A549 (cell line): ENCODE data around the gene CMTM7. TPM values are rescaled to one million over a fixed set of nuclear protein-coding genes. Genes with fewer than 3 reads are reported as not detected.

Source experiments
- ATAC-seq, 2 experiments: fragments of 200-7000 bp in 1 of 2; fragments of >200 bp in 1 of 2; cut with Nextera tagmentation in 1 of 2; cut with Tn5 transposase in 1 of 2; 3 replicates each; pipeline versions ENCODE4 v1.8.0 to v1.9.1; 2018 to 2020; ENCODE audit warnings: mild to moderate bottlenecking in 1 of 2, moderate library complexity in 1 of 2
- CTCF ChIA-PET: fragments of 300-600 bp; sonication (Branson Sonifier 250); formaldehyde crosslinking; extraction: SDS; loops from one replicate; lab custom pipeline; 2021; ENCODE audit warnings: antibody characterized with exemption, inconsistent platforms; lab: Yijun Ruan, JAX
- POLR2A ChIA-PET: fragments of 350-600 bp; formaldehyde crosslinking; extraction: SDS; loops from one replicate; lab custom pipeline; 2021; ENCODE audit warnings: antibody characterized with exemption, inconsistent platforms; lab: Yijun Ruan, JAX
- DNase-seq, 2 experiments: peaks; one replicate each; pipeline versions ENCODE4 v3.0.0 to v3.0.0-alpha.2; 2011 to 2016; ENCODE audit warnings: low read depth in 1 of 2, low spot score in 1 of 2
- FAIRE-seq: peaks from 2 replicates; lab custom pipeline; 2011; peaks lifted over from hg19 to GRCh38; lab: Jason Lieb, UNC
- H3K27ac ChIP-seq, 2 experiments: fragments of >200 bp; sonication (Bioruptor Twin); formaldehyde crosslinking; 3 replicates each; pipeline ENCODE4 v1.5.1; 2016 to 2017
- H3K4me1 ChIP-seq: fragments of >200 bp; sonication (Bioruptor Twin); formaldehyde crosslinking; 3 replicates; pipeline ENCODE4 v1.6.1; 2016
- H3K4me2 ChIP-seq: fragments of >200 bp; sonication (Bioruptor Twin); formaldehyde crosslinking; 3 replicates; pipeline ENCODE4 v1.6.1; 2016
- H3K4me3 ChIP-seq: fragments of >200 bp; sonication (Bioruptor Twin); formaldehyde crosslinking; 3 replicates; pipeline ENCODE4 v1.5.1; 2016
- H3K9me3 ChIP-seq: fragments of >200 bp; sonication (Bioruptor Twin); formaldehyde crosslinking; 3 replicates; pipeline ENCODE4 v1.6.1; 2016
- EHF ChIP-seq: fragments of 250-450 bp; sonication (Bioruptor Pico); IDR thresholded peaks from 2 replicates; pipeline ENCODE4 v1.5.0; 2020; ENCODE audit warnings: mild to moderate bottlenecking
- EHMT2 ChIP-seq: fragments of 200-600 bp; sonication (generic); IDR thresholded peaks from 2 replicates; pipeline ENCODE4 v1.6.1; 2016; ENCODE audit warnings: antibody characterized with exemption, low read depth, mild to moderate bottlenecking, moderate library complexity
- ESRRA ChIP-seq: fragments of 150-350 bp; IDR thresholded peaks from 2 replicates; pipeline ENCODE4 v1.6.1; 2014; ENCODE audit warnings: mild to moderate bottlenecking, low read length, borderline replicate concordance
- FOSL2 ChIP-seq, 2 experiments: fragments of 450-650 bp in 1 of 2; fragments of >200 bp in 1 of 2; sonication (Bioruptor Twin) in 1 of 2; formaldehyde crosslinking; IDR thresholded peaks; 2 replicates each; pipeline versions ENCODE4 v1.5.0 to v1.6.1; 2016 to 2020; ENCODE audit warnings: mild to moderate bottlenecking in 1 of 2, moderate library complexity in 1 of 2
- FOXS1 ChIP-seq: fragments of 250-450 bp; sonication (Bioruptor Pico); IDR thresholded peaks from 2 replicates; pipeline ENCODE4 v1.5.0; 2020; ENCODE audit warnings: mild to moderate bottlenecking, moderate library complexity
- HOXA7 ChIP-seq: fragments of 250-450 bp; sonication (Bioruptor Pico); IDR thresholded peaks from 2 replicates; pipeline ENCODE4 v1.5.0; 2020; ENCODE audit warnings: mild to moderate bottlenecking, moderate library complexity
- KDM1A ChIP-seq: fragments of 200-600 bp; sonication (generic); IDR thresholded peaks from 2 replicates; pipeline ENCODE4 v1.6.1; 2016; ENCODE audit warnings: low read depth, mild to moderate bottlenecking
- MYC ChIP-seq: IDR thresholded peaks from 2 replicates; pipeline ENCODE4 v1.6.1; 2012; ENCODE audit warnings: mild to moderate bottlenecking, inconsistent platforms, low read length, improper control_type of control experiment, borderline replicate concordance
- NPAS2 ChIP-seq: fragments of 250-450 bp; sonication (Bioruptor Pico); IDR thresholded peaks from 2 replicates; pipeline ENCODE4 v1.8.0; 2022; ENCODE audit warnings: mild to moderate bottlenecking, moderate library complexity, borderline replicate concordance
- NR3C1 ChIP-seq: fragments of >200 bp; sonication (Bioruptor Twin); formaldehyde crosslinking; IDR thresholded peaks from 3 replicates; pipeline ENCODE4 v1.6.1; 2017
- PHF8 ChIP-seq: fragments of 200-600 bp; sonication (generic); IDR thresholded peaks from 2 replicates; pipeline ENCODE4 v1.6.1; 2016; ENCODE audit warnings: low read depth, mild to moderate bottlenecking, antibody characterized with exemption, moderate library complexity, borderline replicate concordance
- RAD21 ChIP-seq, 2 experiments: fragments of >200 bp in 1 of 2; sonication (Bioruptor Twin) in 1 of 2; formaldehyde crosslinking in 1 of 2; IDR thresholded peaks in 1 of 2; conservative IDR thresholded peaks in 1 of 2; 2 replicates in 1 of 2; 3 replicates in 1 of 2; pipeline ENCODE4 v1.6.1; 2012 to 2018; ENCODE audit warnings: inconsistent platforms in 1 of 2
- RARB ChIP-seq: fragments of 250-450 bp; sonication (Bioruptor Pico); IDR thresholded peaks from 2 replicates; pipeline ENCODE4 v1.8.0; 2021; ENCODE audit warnings: mild to moderate bottlenecking, moderate library complexity
- SMC3 ChIP-seq: fragments of >200 bp; sonication (Bioruptor Twin); formaldehyde crosslinking; IDR thresholded peaks from 3 replicates; pipeline ENCODE4 v1.6.1; 2018; ENCODE audit warnings: inconsistent platforms
- TFCP2L1 ChIP-seq: fragments of 250-450 bp; sonication (Bioruptor Pico); IDR thresholded peaks from 2 replicates; pipeline ENCODE4 v1.5.0; 2021; ENCODE audit warnings: mild to moderate bottlenecking
- TP53 ChIP-seq: fragments of 250-450 bp; sonication (Bioruptor Pico); IDR thresholded peaks from 2 replicates; pipeline ENCODE4 v1.5.0; 2021; ENCODE audit warnings: mild to moderate bottlenecking, moderate library complexity
- ZSCAN20 ChIP-seq: fragments of 250-450 bp; sonication (Bioruptor Pico); IDR thresholded peaks from 2 replicates; pipeline ENCODE4 v1.8.0; 2022; ENCODE audit warnings: mild to moderate bottlenecking, moderate library complexity
- WGBS: methylation state at CpG from one replicate; pipeline ENCODE4 v1.1.6; 2017; ENCODE audit errors: missing lambda C conversion rate; 5-methylcytosine and 5-hydroxymethylcytosine counted together
- polyA plus RNA-seq, 4 experiments: library from polyadenylated mRNA; depleted of rRNA in 3 of 4; stranded (reverse); fragments of >200 nt; fragmentation: RNase III in 1 of 4; extraction: RNeasy Plus Mini Kit Qiagen cat#74134 plus additional on column Dnase treatment in 1 of 4; gene quantifications; 2 replicates in 3 of 4; 3 replicates in 1 of 4; pipeline ENCODE4 v1.2.3, GENCODE V29; 2011 to 2017
- TF ChIP-seq, protein P1 (sequence below): fragments of 450-650 bp; IDR thresholded peaks from 2 replicates; pipeline ENCODE4 v1.6.1; 2014; ENCODE audit warnings: antibody characterized with exemption
- TF ChIP-seq, protein P2 (sequence below): fragments of 150-350 bp; IDR thresholded peaks from 2 replicates; pipeline ENCODE4 v1.6.1; 2014; ENCODE audit warnings: low read depth, mild to moderate bottlenecking, low read length
- TF ChIP-seq, protein P3 (sequence below): IDR thresholded peaks from 2 replicates; pipeline ENCODE4 v1.6.1; 2012
- TF ChIP-seq, protein P4 (sequence below): fragments of >200 bp; sonication (Bioruptor Twin); formaldehyde crosslinking; IDR thresholded peaks from 3 replicates; pipeline ENCODE4 v1.5.1; 2016
- TF ChIP-seq, protein P5 (sequence below): fragments of >200 bp; sonication (Bioruptor Twin); formaldehyde crosslinking; IDR thresholded peaks from 2 replicates; pipeline ENCODE4 v1.6.1; 2016

The CMTM7 gene
- polyA plus RNA-seq, 2 of the 4 experiments (the other 2 are of a cell fraction), result 14.2 to 18.7 TPM

DNA sequence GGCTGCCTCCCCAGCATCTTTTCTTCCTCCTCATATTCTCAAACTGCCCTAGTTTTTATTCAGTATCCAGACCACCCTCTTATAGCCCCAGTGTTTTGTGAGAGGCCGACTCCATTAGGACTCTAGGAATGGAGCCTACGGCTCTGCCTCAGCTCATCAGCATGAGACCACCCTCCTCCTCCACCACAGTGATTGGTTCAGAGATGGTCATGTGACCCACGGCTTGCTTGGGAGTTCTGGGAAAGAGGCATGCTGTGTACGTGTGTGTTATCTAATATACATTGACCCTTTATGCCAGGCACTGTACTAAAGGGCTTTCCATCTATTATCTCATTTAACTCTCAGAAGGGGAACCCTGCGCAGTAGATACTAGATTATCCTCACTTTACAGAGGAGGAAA is 17.8 kb upstream of the CMTM7 start:
- H3K9me3 ChIP-seq, result no peaks in the 10 kb centered on the region
- POLR2A ChIA-PET, result no interaction called here

DNA sequence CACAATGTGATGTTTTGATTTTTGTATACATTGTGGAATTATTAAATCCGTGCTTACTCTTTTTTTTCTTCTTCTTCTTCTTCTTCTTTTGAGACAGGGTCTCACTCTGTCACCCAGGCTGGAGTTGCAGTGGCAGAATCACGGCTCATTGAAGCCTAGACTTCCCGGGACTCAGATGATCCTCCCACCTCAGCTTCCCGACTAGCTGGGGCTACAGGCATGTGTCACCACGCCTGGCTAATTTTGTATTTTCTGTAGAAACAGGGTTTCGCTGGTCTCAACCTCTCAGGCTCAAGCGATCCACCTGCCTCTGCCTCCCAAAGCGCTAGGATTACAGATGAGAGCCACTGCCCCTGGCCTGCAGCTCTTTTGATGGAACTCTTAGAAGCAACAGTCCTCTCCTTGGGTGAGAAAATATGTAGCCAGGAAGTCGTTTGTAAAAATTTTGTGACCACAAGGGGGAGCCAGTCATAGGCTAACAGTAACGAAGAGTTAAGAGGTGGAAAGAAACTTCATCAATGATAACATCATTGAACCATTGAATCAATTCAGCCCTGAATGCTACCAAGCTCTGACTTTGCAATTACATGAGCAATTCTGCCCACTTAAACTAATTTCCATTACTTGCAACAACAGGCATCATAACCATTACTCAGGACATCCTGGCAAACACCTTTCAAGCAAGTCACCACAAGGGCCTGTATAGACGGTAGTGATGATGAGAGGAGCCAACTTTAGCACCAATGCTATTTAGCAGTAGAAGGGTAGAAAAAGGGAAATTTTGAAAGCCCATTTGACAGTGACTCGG is 16.7 kb upstream of the CMTM7 start:
- FAIRE-seq (no peak), DNase-seq (peak; percentile 54 to 71), ATAC-seq (peak; percentile 85 to 94)
- Histone ChIP-seq H3K4me2 (no peak overlapping the region), H3K4me3 (no peak overlapping the region), H3K27ac (no peak overlapping the region), H3K9me3 (no peaks in the 10 kb centered on the region), H3K4me1 (no peaks in the 10 kb centered on the region)
- CTCF ChIA-PET, result interaction anchor here (0.6 to 7.5 kb wide), 37 partner anchors 10 to 298 kb away, joined by 3 to 88 read pairs (median 4); partner anchors contain the start of gene CMTM7
- 54% methylated on average over 12 of the region's 12 CpGs for WGBS
- TF ChIP-seq KDM1A (no peak), TP53 (CRISPR knock-in tag) (no peak), NPAS2 (CRISPR knock-in tag) (no peak), FOSL2 (IDR thresholded peaks at IDR 0.05) (no peak), FOSL2 (CRISPR knock-in tag; IDR thresholded peaks at IDR 0.05) (no peak), RARB (CRISPR knock-in tag) (no peak), PHF8 (no peak), NR3C1 (no peak), ESRRA (no peak), ZSCAN20 (CRISPR knock-in tag) (no peak), EHMT2 (no peak), SMC3 (peak; percentile 75), EHF (no peak), TFCP2L1 (CRISPR knock-in tag) (no peak), RAD21 (conservative IDR thresholded peaks at IDR 0.05 in 1 of 2, IDR thresholded peaks at IDR 0.05 in 1 of 2) (peak; percentile 51 to 55)
- TF ChIP-seq, protein P1, sequence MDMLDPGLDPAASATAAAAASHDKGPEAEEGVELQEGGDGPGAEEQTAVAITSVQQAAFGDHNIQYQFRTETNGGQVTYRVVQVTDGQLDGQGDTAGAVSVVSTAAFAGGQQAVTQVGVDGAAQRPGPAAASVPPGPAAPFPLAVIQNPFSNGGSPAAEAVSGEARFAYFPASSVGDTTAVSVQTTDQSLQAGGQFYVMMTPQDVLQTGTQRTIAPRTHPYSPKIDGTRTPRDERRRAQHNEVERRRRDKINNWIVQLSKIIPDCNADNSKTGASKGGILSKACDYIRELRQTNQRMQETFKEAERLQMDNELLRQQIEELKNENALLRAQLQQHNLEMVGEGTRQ, result no peak
- TF ChIP-seq, protein P2, sequence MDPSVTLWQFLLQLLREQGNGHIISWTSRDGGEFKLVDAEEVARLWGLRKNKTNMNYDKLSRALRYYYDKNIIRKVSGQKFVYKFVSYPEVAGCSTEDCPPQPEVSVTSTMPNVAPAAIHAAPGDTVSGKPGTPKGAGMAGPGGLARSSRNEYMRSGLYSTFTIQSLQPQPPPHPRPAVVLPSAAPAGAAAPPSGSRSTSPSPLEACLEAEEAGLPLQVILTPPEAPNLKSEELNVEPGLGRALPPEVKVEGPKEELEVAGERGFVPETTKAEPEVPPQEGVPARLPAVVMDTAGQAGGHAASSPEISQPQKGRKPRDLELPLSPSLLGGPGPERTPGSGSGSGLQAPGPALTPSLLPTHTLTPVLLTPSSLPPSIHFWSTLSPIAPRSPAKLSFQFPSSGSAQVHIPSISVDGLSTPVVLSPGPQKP, result no peak
- TF ChIP-seq, protein P3, sequence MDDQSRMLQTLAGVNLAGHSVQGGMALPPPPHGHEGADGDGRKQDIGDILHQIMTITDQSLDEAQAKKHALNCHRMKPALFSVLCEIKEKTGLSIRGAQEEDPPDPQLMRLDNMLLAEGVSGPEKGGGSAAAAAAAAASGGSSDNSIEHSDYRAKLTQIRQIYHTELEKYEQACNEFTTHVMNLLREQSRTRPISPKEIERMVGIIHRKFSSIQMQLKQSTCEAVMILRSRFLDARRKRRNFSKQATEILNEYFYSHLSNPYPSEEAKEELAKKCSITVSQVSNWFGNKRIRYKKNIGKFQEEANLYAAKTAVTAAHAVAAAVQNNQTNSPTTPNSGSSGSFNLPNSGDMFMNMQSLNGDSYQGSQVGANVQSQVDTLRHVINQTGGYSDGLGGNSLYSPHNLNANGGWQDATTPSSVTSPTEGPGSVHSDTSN, result no peak
- TF ChIP-seq, protein P4, sequence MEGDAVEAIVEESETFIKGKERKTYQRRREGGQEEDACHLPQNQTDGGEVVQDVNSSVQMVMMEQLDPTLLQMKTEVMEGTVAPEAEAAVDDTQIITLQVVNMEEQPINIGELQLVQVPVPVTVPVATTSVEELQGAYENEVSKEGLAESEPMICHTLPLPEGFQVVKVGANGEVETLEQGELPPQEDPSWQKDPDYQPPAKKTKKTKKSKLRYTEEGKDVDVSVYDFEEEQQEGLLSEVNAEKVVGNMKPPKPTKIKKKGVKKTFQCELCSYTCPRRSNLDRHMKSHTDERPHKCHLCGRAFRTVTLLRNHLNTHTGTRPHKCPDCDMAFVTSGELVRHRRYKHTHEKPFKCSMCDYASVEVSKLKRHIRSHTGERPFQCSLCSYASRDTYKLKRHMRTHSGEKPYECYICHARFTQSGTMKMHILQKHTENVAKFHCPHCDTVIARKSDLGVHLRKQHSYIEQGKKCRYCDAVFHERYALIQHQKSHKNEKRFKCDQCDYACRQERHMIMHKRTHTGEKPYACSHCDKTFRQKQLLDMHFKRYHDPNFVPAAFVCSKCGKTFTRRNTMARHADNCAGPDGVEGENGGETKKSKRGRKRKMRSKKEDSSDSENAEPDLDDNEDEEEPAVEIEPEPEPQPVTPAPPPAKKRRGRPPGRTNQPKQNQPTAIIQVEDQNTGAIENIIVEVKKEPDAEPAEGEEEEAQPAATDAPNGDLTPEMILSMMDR, result peak; percentile 75
- TF ChIP-seq, protein P5, sequence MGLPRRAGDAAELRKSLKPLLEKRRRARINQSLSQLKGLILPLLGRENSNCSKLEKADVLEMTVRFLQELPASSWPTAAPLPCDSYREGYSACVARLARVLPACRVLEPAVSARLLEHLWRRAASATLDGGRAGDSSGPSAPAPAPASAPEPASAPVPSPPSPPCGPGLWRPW, result no peak
- POLR2A ChIA-PET, result no interaction called here

More for the DNA sequence above, 17.8 kb upstream of the CMTM7 start:
- no peak for TF ChIP-seq FOXS1 (CRISPR knock-in tag)
- no peak for TF ChIP-seq HOXA7 (CRISPR knock-in tag)
- no peak for TF ChIP-seq MYC
- TF ChIP-seq, protein P1, result peak; percentile 30; the same call in 1 of the 2 replicates
- no peaks in the 10 kb centered on the region for H3K4me1 ChIP-seq
- no peak for DNase-seq
- ATAC-seq, result no peak
- H3K4me2 ChIP-seq, result no peak overlapping the region
- CTCF ChIA-PET, result interaction anchor here (0.6 to 7.5 kb wide), 9 partner anchors 8 to 757 kb away, joined by 3 to 88 read pairs (median 21); no protein-coding TSS in a partner anchor
- H3K27ac ChIP-seq, result no peak overlapping the region
- FAIRE-seq, result no peak
- WGBS, result 68% methylated on average over 5 of the region's 5 CpGs
- no peak overlapping the region for H3K4me3 ChIP-seq
